ENCODE results near the gene PPM1M. TPM values are rescaled to one million over a fixed set of nuclear protein-coding genes. Genes with fewer than 3 reads are reported as not detected.

The PPM1M gene
- total and polyA plus RNA-seq, 10 of the 15 experiments (the other 5 are each of a cell fraction or from before 2014, with no cell fraction given): 7.3 to 24.8 (median 15.8) TPM

- TF ChIP-seq E4F1 (IDR thresholded peaks at IDR 0.05; ENCODE audit: borderline replicate concordance, partially characterized antibody): no peak
- no peak for TF ChIP-seq ZNF274 (IDR thresholded peaks at IDR 0.05; ENCODE audit: insufficient read depth, insufficient read length)
- TF ChIP-seq IKZF1 (conservative IDR thresholded peaks at IDR 0.05): 0 out of 2 replicates have a peak, but pooled peaks have one; percentile 23
- TF ChIP-seq SMC3 (IDR thresholded peaks at IDR 0.05; ENCODE audit: borderline replicate concordance, low read length): peak; percentile 77
- no peak for TF ChIP-seq BCLAF1 (IDR thresholded peaks at IDR 0.05)
- TF ChIP-seq SPI1 (IDR thresholded peaks at IDR 0.05; ENCODE audit: borderline replicate concordance, insufficient read depth, low read depth, low read length): no peak
- 0 out of 2 replicates have a peak, but pooled peaks have one; percentile 10 for TF ChIP-seq ZBTB33 (IDR thresholded peaks at IDR 0.05)
- no peak for TF ChIP-seq GABPA (IDR thresholded peaks at IDR 0.05; ENCODE audit: low read depth)
- TF ChIP-seq POLR2AphosphoS2 (IDR thresholded peaks at IDR 0.05; ENCODE audit: low read depth, low read length): peak; percentile 40; the same call in 1 of the 2 replicates
- peak; percentile 75; the same call in 1 of the 2 replicates for TF ChIP-seq TCF3 (IDR thresholded peaks at IDR 0.05; ENCODE audit: borderline replicate concordance, insufficient read depth, low read depth, low read length)
- no peak for TF ChIP-seq HCFC1 (IDR thresholded peaks at IDR 0.05; ENCODE audit: low read length)
- TF ChIP-seq MTA3 (IDR thresholded peaks at IDR 0.05; ENCODE audit: borderline replicate concordance, low read length): no peak
- TF ChIP-seq, protein P1, sequence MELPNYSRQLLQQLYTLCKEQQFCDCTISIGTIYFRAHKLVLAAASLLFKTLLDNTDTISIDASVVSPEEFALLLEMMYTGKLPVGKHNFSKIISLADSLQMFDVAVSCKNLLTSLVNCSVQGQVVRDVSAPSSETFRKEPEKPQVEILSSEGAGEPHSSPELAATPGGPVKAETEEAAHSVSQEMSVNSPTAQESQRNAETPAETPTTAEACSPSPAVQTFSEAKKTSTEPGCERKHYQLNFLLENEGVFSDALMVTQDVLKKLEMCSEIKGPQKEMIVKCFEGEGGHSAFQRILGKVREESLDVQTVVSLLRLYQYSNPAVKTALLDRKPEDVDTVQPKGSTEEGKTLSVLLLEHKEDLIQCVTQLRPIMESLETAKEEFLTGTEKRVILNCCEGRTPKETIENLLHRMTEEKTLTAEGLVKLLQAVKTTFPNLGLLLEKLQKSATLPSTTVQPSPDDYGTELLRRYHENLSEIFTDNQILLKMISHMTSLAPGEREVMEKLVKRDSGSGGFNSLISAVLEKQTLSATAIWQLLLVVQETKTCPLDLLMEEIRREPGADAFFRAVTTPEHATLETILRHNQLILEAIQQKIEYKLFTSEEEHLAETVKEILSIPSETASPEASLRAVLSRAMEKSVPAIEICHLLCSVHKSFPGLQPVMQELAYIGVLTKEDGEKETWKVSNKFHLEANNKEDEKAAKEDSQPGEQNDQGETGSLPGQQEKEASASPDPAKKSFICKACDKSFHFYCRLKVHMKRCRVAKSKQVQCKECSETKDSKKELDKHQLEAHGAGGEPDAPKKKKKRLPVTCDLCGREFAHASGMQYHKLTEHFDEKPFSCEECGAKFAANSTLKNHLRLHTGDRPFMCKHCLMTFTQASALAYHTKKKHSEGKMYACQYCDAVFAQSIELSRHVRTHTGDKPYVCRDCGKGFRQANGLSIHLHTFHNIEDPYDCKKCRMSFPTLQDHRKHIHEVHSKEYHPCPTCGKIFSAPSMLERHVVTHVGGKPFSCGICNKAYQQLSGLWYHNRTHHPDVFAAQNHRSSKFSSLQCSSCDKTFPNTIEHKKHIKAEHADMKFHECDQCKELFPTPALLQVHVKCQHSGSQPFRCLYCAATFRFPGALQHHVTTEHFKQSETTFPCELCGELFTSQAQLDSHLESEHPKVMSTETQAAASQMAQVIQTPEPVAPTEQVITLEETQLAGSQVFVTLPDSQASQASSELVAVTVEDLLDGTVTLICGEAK (IDR thresholded peaks at IDR 0.05; ENCODE audit: borderline replicate concordance): no peak
- TF ChIP-seq, protein P2, sequence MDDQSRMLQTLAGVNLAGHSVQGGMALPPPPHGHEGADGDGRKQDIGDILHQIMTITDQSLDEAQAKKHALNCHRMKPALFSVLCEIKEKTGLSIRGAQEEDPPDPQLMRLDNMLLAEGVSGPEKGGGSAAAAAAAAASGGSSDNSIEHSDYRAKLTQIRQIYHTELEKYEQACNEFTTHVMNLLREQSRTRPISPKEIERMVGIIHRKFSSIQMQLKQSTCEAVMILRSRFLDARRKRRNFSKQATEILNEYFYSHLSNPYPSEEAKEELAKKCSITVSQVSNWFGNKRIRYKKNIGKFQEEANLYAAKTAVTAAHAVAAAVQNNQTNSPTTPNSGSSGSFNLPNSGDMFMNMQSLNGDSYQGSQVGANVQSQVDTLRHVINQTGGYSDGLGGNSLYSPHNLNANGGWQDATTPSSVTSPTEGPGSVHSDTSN (IDR thresholded peaks at IDR 0.05; ENCODE audit: insufficient replicate concordance, low read depth, low read length): no peak
- TF ChIP-seq EZH2 (IDR thresholded peaks at IDR 0.05; ENCODE audit: borderline replicate concordance, control insufficient read depth, low read depth, low read length): no peak
Observed at GRCh38 chr3:52231502-52232278, 13.9 kb upstream of the PPM1M start (continued).
